GM19397 (cell line): ENCODE results near the gene ZNF287.

Experiments used
- ATAC-seq: cut with Tn5 transposase; IDR thresholded peaks from one replicate; pipeline ENCODE4 v1.9.1; 2021; ENCODE audit warnings: mild to moderate bottlenecking, moderate library complexity; ENCODE audit not compliant: unreplicated experiment

Gene ZNF287

GRCh38 chr17:16517477-16517876 lies 51.5 kb downstream of the ZNF287 start:
- ATAC-seq = no peak

- no peak for ATAC-seq
These were observed 52.4 kb downstream of the ZNF287 start for GRCh38 chr17:16516594-16517051.

- ATAC-seq = no peak
These were observed 53.1 kb downstream of the ZNF287 start for GRCh38 chr17:16515933-16516332.

- ATAC-seq = no peak
These were observed 55.1 kb downstream of the ZNF287 start for GRCh38 chr17:16513873-16514272.

GRCh38 chr17:16512011-16512410 lies 57.0 kb downstream of the ZNF287 start:
- no peak for ATAC-seq

- ATAC-seq = no peak
These were observed 57.4 kb downstream of the ZNF287 start for GRCh38 chr17:16511593-16511992.

- no peak for ATAC-seq
These were observed 61.0 kb downstream of the ZNF287 start for GRCh38 chr17:16507918-16508533.

- no peak for ATAC-seq
These were observed 62.8 kb downstream of the ZNF287 start for GRCh38 chr17:16506188-16506587.

- ATAC-seq = no peak
These were observed 64.0 kb downstream of the ZNF287 start for GRCh38 chr17:16504984-16505383.
